Measurements from ENCODE around the gene MPIG6B.

DNA sequence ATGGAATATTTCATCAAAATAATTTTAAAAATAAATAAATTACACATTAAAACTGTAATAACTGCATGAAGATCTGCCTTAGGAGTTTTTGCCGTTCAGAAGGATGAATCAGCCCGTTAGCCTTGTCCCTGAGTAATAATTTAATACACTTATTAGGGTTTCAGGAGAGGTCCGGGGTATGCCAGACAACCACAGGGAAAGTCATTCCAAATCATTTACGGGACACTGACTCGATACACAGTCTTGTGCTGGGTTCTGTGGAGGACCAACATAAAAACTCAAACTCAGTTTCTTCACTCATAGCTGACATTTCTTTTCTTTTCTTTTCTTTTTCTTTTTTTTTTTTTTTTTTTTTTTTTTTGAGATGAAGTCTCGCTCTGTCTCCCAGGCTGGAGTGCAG lies 17.2 kb upstream of the MPIG6B start:
- TF ChIP-seq ZFP36 (IDR thresholded peaks at IDR 0.05; ENCODE audit: borderline replicate concordance, partially characterized antibody) (no peak), JUN (IDR thresholded peaks at IDR 0.05) (no peak), EHMT2 (IDR thresholded peaks at IDR 0.05; ENCODE audit: low read depth) (no peak), JUNB (IDR thresholded peaks at IDR 0.05) (no peak), MYC (IDR thresholded peaks at IDR 0.05; ENCODE audit: borderline replicate concordance, low read length) (no peak), HOXA7 (CRISPR knock-in tag; IDR thresholded peaks at IDR 0.05) (no peak), BHLHE40 (IDR thresholded peaks at IDR 0.05; ENCODE audit: low read depth, low read length) (no peak), FOSL2 (IDR thresholded peaks at IDR 0.05) (no peak), FOSL2 (CRISPR knock-in tag; IDR thresholded peaks at IDR 0.05) (no peak)
- TF ChIP-seq, protein P1, sequence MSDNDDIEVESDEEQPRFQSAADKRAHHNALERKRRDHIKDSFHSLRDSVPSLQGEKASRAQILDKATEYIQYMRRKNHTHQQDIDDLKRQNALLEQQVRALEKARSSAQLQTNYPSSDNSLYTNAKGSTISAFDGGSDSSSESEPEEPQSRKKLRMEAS (IDR thresholded peaks at IDR 0.05), result no peak
- TF ChIP-seq, protein P2, sequence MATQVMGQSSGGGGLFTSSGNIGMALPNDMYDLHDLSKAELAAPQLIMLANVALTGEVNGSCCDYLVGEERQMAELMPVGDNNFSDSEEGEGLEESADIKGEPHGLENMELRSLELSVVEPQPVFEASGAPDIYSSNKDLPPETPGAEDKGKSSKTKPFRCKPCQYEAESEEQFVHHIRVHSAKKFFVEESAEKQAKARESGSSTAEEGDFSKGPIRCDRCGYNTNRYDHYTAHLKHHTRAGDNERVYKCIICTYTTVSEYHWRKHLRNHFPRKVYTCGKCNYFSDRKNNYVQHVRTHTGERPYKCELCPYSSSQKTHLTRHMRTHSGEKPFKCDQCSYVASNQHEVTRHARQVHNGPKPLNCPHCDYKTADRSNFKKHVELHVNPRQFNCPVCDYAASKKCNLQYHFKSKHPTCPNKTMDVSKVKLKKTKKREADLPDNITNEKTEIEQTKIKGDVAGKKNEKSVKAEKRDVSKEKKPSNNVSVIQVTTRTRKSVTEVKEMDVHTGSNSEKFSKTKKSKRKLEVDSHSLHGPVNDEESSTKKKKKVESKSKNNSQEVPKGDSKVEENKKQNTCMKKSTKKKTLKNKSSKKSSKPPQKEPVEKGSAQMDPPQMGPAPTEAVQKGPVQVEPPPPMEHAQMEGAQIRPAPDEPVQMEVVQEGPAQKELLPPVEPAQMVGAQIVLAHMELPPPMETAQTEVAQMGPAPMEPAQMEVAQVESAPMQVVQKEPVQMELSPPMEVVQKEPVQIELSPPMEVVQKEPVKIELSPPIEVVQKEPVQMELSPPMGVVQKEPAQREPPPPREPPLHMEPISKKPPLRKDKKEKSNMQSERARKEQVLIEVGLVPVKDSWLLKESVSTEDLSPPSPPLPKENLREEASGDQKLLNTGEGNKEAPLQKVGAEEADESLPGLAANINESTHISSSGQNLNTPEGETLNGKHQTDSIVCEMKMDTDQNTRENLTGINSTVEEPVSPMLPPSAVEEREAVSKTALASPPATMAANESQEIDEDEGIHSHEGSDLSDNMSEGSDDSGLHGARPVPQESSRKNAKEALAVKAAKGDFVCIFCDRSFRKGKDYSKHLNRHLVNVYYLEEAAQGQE (IDR thresholded peaks at IDR 0.05), result no peak
- TF ChIP-seq, protein P3, sequence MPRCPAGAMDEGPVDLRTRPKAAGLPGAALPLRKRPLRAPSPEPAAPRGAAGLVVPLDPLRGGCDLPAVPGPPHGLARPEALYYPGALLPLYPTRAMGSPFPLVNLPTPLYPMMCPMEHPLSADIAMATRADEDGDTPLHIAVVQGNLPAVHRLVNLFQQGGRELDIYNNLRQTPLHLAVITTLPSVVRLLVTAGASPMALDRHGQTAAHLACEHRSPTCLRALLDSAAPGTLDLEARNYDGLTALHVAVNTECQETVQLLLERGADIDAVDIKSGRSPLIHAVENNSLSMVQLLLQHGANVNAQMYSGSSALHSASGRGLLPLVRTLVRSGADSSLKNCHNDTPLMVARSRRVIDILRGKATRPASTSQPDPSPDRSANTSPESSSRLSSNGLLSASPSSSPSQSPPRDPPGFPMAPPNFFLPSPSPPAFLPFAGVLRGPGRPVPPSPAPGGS (IDR thresholded peaks at IDR 0.05), result no peak
- TF ChIP-seq, protein P4, sequence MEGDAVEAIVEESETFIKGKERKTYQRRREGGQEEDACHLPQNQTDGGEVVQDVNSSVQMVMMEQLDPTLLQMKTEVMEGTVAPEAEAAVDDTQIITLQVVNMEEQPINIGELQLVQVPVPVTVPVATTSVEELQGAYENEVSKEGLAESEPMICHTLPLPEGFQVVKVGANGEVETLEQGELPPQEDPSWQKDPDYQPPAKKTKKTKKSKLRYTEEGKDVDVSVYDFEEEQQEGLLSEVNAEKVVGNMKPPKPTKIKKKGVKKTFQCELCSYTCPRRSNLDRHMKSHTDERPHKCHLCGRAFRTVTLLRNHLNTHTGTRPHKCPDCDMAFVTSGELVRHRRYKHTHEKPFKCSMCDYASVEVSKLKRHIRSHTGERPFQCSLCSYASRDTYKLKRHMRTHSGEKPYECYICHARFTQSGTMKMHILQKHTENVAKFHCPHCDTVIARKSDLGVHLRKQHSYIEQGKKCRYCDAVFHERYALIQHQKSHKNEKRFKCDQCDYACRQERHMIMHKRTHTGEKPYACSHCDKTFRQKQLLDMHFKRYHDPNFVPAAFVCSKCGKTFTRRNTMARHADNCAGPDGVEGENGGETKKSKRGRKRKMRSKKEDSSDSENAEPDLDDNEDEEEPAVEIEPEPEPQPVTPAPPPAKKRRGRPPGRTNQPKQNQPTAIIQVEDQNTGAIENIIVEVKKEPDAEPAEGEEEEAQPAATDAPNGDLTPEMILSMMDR (IDR thresholded peaks at IDR 0.05), result no peak
- TF ChIP-seq, protein P5, sequence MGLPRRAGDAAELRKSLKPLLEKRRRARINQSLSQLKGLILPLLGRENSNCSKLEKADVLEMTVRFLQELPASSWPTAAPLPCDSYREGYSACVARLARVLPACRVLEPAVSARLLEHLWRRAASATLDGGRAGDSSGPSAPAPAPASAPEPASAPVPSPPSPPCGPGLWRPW (IDR thresholded peaks at IDR 0.05), result no peak
